Subcutaneous abdominal adipose tissue (tissue), 5 donors: Measurements from ENCODE around the gene IMMP1L.

Experiments used
- H3K27ac ChIP-seq: one replicate; pipeline ENCODE4 v1.7.0; 2013; ENCODE audit warnings: low read depth, mild to moderate bottlenecking, inconsistent platforms, low read length, moderate library complexity
- H3K27me3 ChIP-seq, 5 donors: one replicate each; pipeline ENCODE4 v1.7.0; 2013; ENCODE audit warnings: low read length in 5 of 5, inconsistent platforms in 1 of 5; ENCODE audit not compliant: control insufficient read depth in 5 of 5, insufficient read depth in 4 of 5
- H3K36me3 ChIP-seq, 5 donors: one replicate each; pipeline ENCODE4 v1.7.0; 2013; ENCODE audit warnings: low read length in 5 of 5; ENCODE audit not compliant: control insufficient read depth in 5 of 5, insufficient read depth in 5 of 5
- H3K4me1 ChIP-seq, 5 donors: one replicate each; pipeline ENCODE4 v1.7.0; 2013; ENCODE audit warnings: low read length in 5 of 5, mild to moderate bottlenecking in 3 of 5, moderate library complexity in 1 of 5; ENCODE audit not compliant: control insufficient read depth in 5 of 5, insufficient read depth in 5 of 5
- H3K4me3 ChIP-seq, 5 donors: one replicate each; pipeline ENCODE4 v1.7.0; 2013; ENCODE audit warnings: low read length in 5 of 5, low read depth in 1 of 5
- H3K9ac ChIP-seq, 5 donors: one replicate each; pipeline ENCODE4 v1.7.0; 2013; ENCODE audit warnings: low read length in 5 of 5, mild to moderate bottlenecking in 4 of 5, moderate library complexity in 3 of 5
- H3K9me3 ChIP-seq, 5 donors: one replicate each; pipeline ENCODE4 v1.7.0; 2013; ENCODE audit warnings: low read length in 5 of 5; ENCODE audit not compliant: control insufficient read depth in 5 of 5
- donor health status: healthy.
- donor health status: healthy.
- donor health status: healthy.
- donor health status: healthy.
- donor health status: healthy.

IMMP1L gene, protein sequence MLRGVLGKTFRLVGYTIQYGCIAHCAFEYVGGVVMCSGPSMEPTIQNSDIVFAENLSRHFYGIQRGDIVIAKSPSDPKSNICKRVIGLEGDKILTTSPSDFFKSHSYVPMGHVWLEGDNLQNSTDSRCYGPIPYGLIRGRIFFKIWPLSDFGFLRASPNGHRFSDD

GRCh38 chr11:31509429-31510345, at the start of gene IMMP1L, which contains the start of gene ELP4:
Gene IMMP1L (minus strand): TSS chr11:31509622. CDS start chr11:31463276, 46,346 bp downstream.
Gene ELP4 (plus strand): TSS chr11:31509767. CDS start chr11:31509785, 18 bp downstream.
- Histone ChIP-seq H3K36me3 (peaks cover 0 to 4% (median 3%) of the 10 kb centered on the region in 5 donors), H3K27me3 (no peaks in the 10 kb centered on the region), H3K4me3 (peak within 1 kb of the TSS; percentile 87 to 100 (median 98)), H3K9me3 (no peaks in the 10 kb centered on the region), H3K4me1 (peaks cover 0 to 27% (median 18%) of the 10 kb centered on the region in 5 donors), H3K9ac (peak within 1 kb of the TSS; percentile 89 to 97 (median 96)), H3K27ac (peak within 1 kb of the TSS; percentile 84)

DNA sequence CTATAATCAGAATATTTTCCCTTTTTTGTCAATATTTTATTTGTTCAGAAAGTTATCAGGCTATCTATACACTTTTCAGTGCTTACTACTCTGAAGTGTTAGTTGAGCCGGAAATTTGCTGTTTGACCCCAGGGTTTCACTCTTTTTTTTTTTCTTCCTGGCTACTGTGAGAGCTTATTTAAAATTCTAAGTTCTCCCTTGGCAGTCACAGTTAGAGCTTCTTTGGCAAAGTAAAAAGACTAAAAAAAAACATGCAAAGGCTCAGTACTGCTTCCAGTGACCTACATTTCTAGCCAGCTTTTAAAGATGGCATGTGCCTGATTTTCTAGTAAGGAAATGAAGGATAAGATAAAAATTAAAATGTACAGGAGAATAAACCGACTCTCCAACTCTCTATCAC, 48.6 kb upstream of the IMMP1L start:
- Histone ChIP-seq H3K9ac (peak overlapping the region in 1 of 5 donors; percentile 20), H3K4me3 (no peak overlapping the region), H3K36me3 (no peaks in the 10 kb centered on the region), H3K9me3 (no peaks in the 10 kb centered on the region), H3K27ac (no peak overlapping the region), H3K27me3 (no peaks in the 10 kb centered on the region), H3K4me1 (peaks cover 0 to 6% (median 3%) of the 10 kb centered on the region in 5 donors)

- no peaks in the 10 kb centered on the region for H3K9me3 ChIP-seq
- peaks cover 0 to 6% (median 3%) of the 10 kb centered on the region in 5 donors for H3K4me1 ChIP-seq
- H3K9ac ChIP-seq, result no peak overlapping the region
- no peaks in the 10 kb centered on the region for H3K27me3 ChIP-seq
- H3K36me3 ChIP-seq, result peaks cover 0 to 5% (median 0%) of the 10 kb centered on the region in 5 donors
- H3K27ac ChIP-seq, result no peak overlapping the region
- H3K4me3 ChIP-seq, result no peak overlapping the region
Observed at GRCh38 chr11:31555938-31556337, 46.5 kb upstream of the IMMP1L start.

DNA sequence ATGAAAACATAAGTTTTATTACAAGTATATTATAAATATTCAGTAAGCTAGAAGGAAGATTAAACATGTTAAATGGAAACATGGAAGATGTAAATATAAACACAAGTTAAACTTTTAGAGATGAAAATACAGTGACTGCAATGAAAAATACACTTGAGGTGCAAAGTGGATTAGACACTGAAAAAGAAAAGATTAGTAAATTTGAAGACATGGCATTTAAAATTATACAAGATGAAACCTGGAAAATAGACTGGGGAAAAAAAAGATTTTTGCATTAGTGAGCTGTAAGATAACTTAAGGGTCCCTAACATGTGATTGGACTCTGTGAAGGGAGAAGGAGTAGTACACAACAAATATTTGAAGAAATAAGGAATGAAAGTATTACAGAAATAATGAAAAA, 33.4 kb upstream of the IMMP1L start:
- Histone ChIP-seq H3K4me1 (no peaks in the 10 kb centered on the region), H3K4me3 (no peak overlapping the region), H3K27me3 (no peaks in the 10 kb centered on the region), H3K27ac (no peak overlapping the region), H3K9me3 (peaks cover 0 to 3% (median 0%) of the 10 kb centered on the region in 5 donors), H3K36me3 (peaks cover 4 to 17% (median 11%) of the 10 kb centered on the region in 5 donors), H3K9ac (no peak overlapping the region)

GRCh38 chr11:31535479-31535878, 26.1 kb upstream of the IMMP1L start:
- Histone ChIP-seq H3K9ac (no peak overlapping the region), H3K36me3 (peaks cover 0 to 5% (median 3%) of the 10 kb centered on the region in 5 donors), H3K27ac (no peak overlapping the region), H3K4me1 (no peaks in the 10 kb centered on the region), H3K27me3 (no peaks in the 10 kb centered on the region), H3K9me3 (no peaks in the 10 kb centered on the region), H3K4me3 (no peak overlapping the region)

GRCh38 chr11:31531293-31531692, 21.9 kb upstream of the IMMP1L start:
- Histone ChIP-seq H3K9me3 (no peaks in the 10 kb centered on the region), H3K4me1 (no peaks in the 10 kb centered on the region), H3K27me3 (no peaks in the 10 kb centered on the region), H3K36me3 (peaks cover 0 to 5% (median 2%) of the 10 kb centered on the region in 5 donors), H3K27ac (no peak overlapping the region), H3K9ac (no peak overlapping the region), H3K4me3 (no peak overlapping the region)

DNA sequence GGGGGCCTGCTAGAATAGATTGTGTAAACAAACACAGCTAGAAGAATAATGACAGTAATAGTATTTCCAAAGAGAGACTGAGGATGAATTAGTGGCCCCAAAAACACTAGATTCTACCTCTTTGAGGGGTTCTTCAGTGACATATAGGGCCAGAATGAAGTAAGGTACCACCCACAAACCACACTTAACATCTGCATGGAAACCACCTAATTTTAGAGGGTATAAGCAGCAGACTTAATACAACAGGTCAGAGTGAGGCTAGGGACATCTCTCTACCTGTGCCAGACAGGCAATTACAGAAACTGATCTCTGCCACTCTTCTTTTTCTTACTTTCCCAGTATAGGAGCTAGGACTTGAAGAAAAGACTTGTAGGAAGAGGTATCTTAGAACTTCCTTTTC, 20.3 kb upstream of the IMMP1L start:
- H3K36me3 ChIP-seq, result peaks cover 0 to 3% (median 0%) of the 10 kb centered on the region in 5 donors
- no peaks in the 10 kb centered on the region for H3K27me3 ChIP-seq
- no peak overlapping the region for H3K4me3 ChIP-seq

GRCh38 chr11:31529189-31529588, 19.8 kb upstream of the IMMP1L start:
- Histone ChIP-seq H3K9ac (no peak overlapping the region), H3K4me1 (no peaks in the 10 kb centered on the region), H3K36me3 (peaks cover 0 to 3% (median 0%) of the 10 kb centered on the region in 5 donors), H3K4me3 (no peak overlapping the region), H3K9me3 (peaks cover 0 to under 1% (median 0%) of the 10 kb centered on the region in 5 donors), H3K27me3 (no peaks in the 10 kb centered on the region), H3K27ac (no peak overlapping the region)

More for the DNA sequence above, 20.3 kb upstream of the IMMP1L start:
- H3K27ac ChIP-seq, result no peak overlapping the region
- no peaks in the 10 kb centered on the region for H3K9me3 ChIP-seq
- H3K9ac ChIP-seq, result no peak overlapping the region
- H3K4me1 ChIP-seq, result no peaks in the 10 kb centered on the region

- Histone ChIP-seq H3K9me3 (peaks cover 0 to 3% (median 0%) of the 10 kb centered on the region in 5 donors), H3K27ac (no peak overlapping the region), H3K9ac (no peak overlapping the region), H3K27me3 (no peaks in the 10 kb centered on the region), H3K4me1 (no peaks in the 10 kb centered on the region), H3K4me3 (no peak overlapping the region), H3K36me3 (peaks cover 0 to 3% (median 0%) of the 10 kb centered on the region in 5 donors)
Observed at GRCh38 chr11:31521497-31522150, 12.2 kb upstream of the IMMP1L start.
